GM18502 (cell line): Measurements from ENCODE around the gene CMSS1.

ENCODE experiments used
- ATAC-seq: cut with Tn5 transposase; IDR thresholded peaks from one replicate; pipeline ENCODE4 v1.9.1; 2021; ENCODE audit warnings: mild to moderate bottlenecking; ENCODE audit not compliant: unreplicated experiment, poor library complexity

CMSS1 gene

GRCh38 chr3:99872923-99873254 is 55.2 kb downstream of the CMSS1 start:
- peak; percentile 64 for ATAC-seq

- peak; percentile 3 for ATAC-seq
Observed at GRCh38 chr3:99873269-99874102, 55.8 kb downstream of the CMSS1 start.

- no peak for ATAC-seq
Observed at GRCh38 chr3:99874237-99875002, 56.8 kb downstream of the CMSS1 start.

GRCh38 chr3:99875581-99875928 is 57.9 kb downstream of the CMSS1 start:
- ATAC-seq = no peak

GRCh38 chr3:99875929-99876841 is 58.5 kb downstream of the CMSS1 start:
- peak; percentile 80 for ATAC-seq

GRCh38 chr3:99877031-99877579 is 59.4 kb downstream of the CMSS1 start:
- ATAC-seq = no peak

GRCh38 chr3:99878005-99878404 is 60.3 kb downstream of the CMSS1 start:
- ATAC-seq = peak; percentile 53

- no peak for ATAC-seq
Observed at GRCh38 chr3:99879275-99879674, 61.6 kb downstream of the CMSS1 start.

- ATAC-seq = no peak
Observed at GRCh38 chr3:99881121-99881524, 63.5 kb downstream of the CMSS1 start.

- no peak for ATAC-seq
Observed at GRCh38 chr3:99882436-99883137, 64.9 kb downstream of the CMSS1 start.

GRCh38 chr3:99883138-99883461 is 65.4 kb downstream of the CMSS1 start:
- ATAC-seq = no peak

GRCh38 chr3:99883693-99884092 is 66.0 kb downstream of the CMSS1 start:
- ATAC-seq = no peak

- ATAC-seq = no peak
Observed at GRCh38 chr3:99884484-99884883, 66.8 kb downstream of the CMSS1 start.

- ATAC-seq = no peak
Observed at GRCh38 chr3:99885085-99885484, 67.4 kb downstream of the CMSS1 start.

GRCh38 chr3:99885851-99886250 is 68.2 kb downstream of the CMSS1 start:
- ATAC-seq = no peak

GRCh38 chr3:99891610-99892285 is 74.1 kb downstream of the CMSS1 start:
- no peak for ATAC-seq

GRCh38 chr3:99892332-99892731 is 74.7 kb downstream of the CMSS1 start:
- no peak for ATAC-seq

GRCh38 chr3:99895131-99895696 is 77.6 kb downstream of the CMSS1 start:
- no peak for ATAC-seq
